GM18517 (cell line): ENCODE measurements around the gene NOSTRIN.
"Not testable (repeated sequence)": the region's sequence is repeated elsewhere in the genome, so short reads cannot be mapped to it uniquely, and the experiment has no call there.

Experiments used
- ATAC-seq: cut with Tn5 transposase; IDR thresholded peaks from one replicate; pipeline ENCODE4 v1.9.1; 2021; ENCODE audit warnings: mild to moderate bottlenecking, moderate library complexity; ENCODE audit not compliant: unreplicated experiment

Gene NOSTRIN

DNA sequence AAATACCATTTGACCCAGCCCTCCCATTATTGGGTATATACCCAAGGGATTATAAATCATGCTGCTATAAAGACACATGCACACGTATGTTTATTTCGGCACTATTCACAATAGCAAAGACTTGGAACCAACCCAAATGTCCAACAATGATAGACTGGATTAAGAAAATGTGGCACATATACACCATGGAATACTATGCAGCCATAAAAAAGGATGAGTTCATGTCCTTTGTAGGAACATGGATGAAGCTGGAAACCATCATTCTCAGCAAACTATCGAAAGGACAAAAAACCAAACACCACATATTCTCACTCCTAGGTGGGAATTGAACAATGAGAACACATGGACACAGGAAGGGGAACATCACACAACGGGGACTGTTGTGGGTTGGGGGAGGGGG, 68.4 kb downstream of the NOSTRIN start:
- ATAC-seq: not testable (repeated sequence)

- no peak for ATAC-seq
Measured at GRCh38 chr2:168874368-168875054, 72.1 kb downstream of the NOSTRIN start.

GRCh38 chr2:168882163-168882562, 79.7 kb downstream of the NOSTRIN start:
- not testable (repeated sequence) for ATAC-seq

- no peak for ATAC-seq
Measured at GRCh38 chr2:168884975-168885374, 82.5 kb downstream of the NOSTRIN start.

DNA sequence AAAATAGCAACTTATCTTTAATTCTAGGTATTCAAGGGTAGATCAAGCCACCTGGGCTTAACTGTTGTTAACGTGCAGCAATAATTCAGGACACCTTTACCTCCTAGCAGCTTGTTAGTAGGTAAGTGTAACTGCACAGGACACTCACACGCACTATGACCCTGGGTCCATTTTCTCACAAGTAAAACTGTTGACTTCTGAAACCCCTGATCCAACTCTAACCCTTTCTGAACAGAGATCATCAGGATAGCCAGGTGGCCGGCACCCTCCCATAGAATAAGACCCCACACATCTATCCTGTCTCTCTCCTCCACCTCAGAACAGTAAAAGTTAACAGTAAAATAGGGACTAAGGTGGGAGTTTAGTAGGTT, 87.2 kb downstream of the NOSTRIN start:
- ATAC-seq: no peak

- peak; percentile 100 for ATAC-seq
Measured at GRCh38 chr2:168890006-168890782, 87.8 kb downstream of the NOSTRIN start, which contains the start of gene SPC25. Gene SPC25, minus strand, starts transcription at chr2:168890430. Its CDS starts 911 bp downstream, at chr2:168889519.

GRCh38 chr2:168892327-168892726, 89.9 kb downstream of the NOSTRIN start:
- no peak for ATAC-seq

- ATAC-seq: no peak
Measured at GRCh38 chr2:168894101-168894500, 91.7 kb downstream of the NOSTRIN start.

DNA sequence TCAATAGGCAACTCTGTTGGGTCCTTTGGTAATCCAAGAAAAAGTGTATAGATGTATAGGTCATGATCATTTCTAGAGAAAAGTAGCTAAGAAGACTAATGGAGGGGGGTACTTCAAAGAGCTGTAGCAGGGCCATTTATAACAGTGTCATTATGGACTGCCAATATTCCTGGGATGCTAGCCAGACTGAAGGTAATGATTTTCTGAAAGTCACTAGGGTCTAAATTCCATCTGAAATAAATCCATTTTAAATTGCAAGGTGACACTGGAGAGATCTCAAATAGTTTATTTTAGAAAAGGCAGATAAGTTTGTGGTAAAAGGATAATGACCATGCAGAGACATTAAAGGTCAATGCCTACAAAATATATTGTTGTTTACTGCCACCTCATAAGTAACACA, 92.3 kb downstream of the NOSTRIN start:
- ATAC-seq: no peak

GRCh38 chr2:168895771-168896170, 93.3 kb downstream of the NOSTRIN start:
- no peak for ATAC-seq

- ATAC-seq: no peak
Measured at GRCh38 chr2:168896783-168897182, 94.3 kb downstream of the NOSTRIN start.

GRCh38 chr2:168897449-168897848, 95.0 kb downstream of the NOSTRIN start:
- no peak for ATAC-seq

- ATAC-seq: no peak
Measured at GRCh38 chr2:168901003-168901402, 98.6 kb downstream of the NOSTRIN start, which contains the start of gene G6PC2. Gene G6PC2, plus strand, starts transcription at chr2:168901291. Its CDS starts 41 bp downstream, at chr2:168901332.

GRCh38 chr2:168903888-168904287, 101.5 kb downstream of the NOSTRIN start:
- ATAC-seq: no peak

DNA sequence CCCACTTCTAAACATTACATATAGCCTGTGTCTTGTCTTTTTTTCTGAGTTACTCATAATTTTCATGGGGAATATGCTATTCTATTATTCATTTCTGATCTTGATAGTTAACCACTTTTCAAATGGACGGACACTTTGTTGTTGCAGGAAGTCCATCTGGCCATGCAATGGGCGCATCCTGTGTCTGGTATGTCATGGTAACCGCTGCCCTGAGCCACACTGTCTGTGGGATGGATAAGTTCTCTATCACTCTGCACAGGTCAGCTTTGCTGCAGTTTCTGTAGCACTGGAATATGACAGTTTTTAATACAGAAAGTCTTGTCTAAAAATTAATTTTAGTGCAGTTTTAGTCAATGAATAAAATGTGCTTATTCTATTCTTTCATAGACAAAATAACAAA, 101.9 kb downstream of the NOSTRIN start:
- ATAC-seq: no peak

GRCh38 chr2:168907940-168908662, 105.7 kb downstream of the NOSTRIN start:
- no peak for ATAC-seq

GRCh38 chr2:168910330-168910729, 107.9 kb downstream of the NOSTRIN start:
- ATAC-seq: no peak

DNA sequence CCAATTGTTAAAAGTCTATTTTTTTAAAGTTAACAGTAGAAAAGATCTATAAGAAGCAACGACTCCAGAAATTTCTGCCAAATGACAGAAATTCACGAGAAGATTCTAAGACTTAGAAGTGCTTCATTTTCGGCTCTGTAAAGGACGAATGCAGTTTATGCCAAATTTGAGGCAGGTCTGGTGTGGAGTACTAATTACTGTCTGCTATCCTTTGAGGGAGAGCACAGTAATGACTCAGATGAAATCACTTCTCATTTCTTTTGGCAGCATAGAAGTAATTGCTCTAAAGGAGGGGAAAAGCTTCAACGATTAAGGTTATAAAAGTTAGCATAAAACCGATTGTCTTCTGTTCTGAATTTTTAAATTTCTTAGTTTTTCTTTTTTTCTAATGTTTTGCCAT, 110.0 kb downstream of the NOSTRIN start:
- ATAC-seq: no peak

- ATAC-seq: no peak
Measured at GRCh38 chr2:168912901-168913369, 110.5 kb downstream of the NOSTRIN start.

- ATAC-seq: no peak
Measured at GRCh38 chr2:168913495-168913894, 111.1 kb downstream of the NOSTRIN start.
